Kidney (tissue), 14 donors: ENCODE data around the gene NAV1. TPM values are rescaled to one million over a fixed set of nuclear protein-coding genes. Genes with fewer than 3 reads are reported as not detected.
A peak's percentile ranks its signal among the peaks of the same experiment; 100 is the strongest.
"Not testable (repeated sequence)": the region's sequence is repeated elsewhere in the genome, so short reads cannot be mapped to it uniquely, and the experiment has no call there.

ENCODE experiments used
- DNase-seq, 5 donors: peaks; one replicate each; pipeline ENCODE4 v3.0.0-alpha.2; 2013 to 2020
- FAIRE-seq: peaks from 2 replicates; lab custom pipeline; 2012; peaks lifted over from hg19 to GRCh38; lab: Jason Lieb, UNC
- H3K27ac ChIP-seq, 2 donors: one replicate each; pipeline ENCODE4 v1.7.0; 2013; ENCODE audit warnings: low read depth in 2 of 2, low read length in 2 of 2, inconsistent platforms in 1 of 2
- H3K27me3 ChIP-seq: one replicate; pipeline ENCODE4 v1.7.1; 2013; ENCODE audit warnings: low read length, inconsistent platforms; ENCODE audit not compliant: control insufficient read depth, insufficient read depth
- H3K36me3 ChIP-seq, 3 donors: one replicate each; pipeline versions ENCODE4 v1.7.0 to v1.7.1; 2013; ENCODE audit warnings: low read length in 3 of 3, control low read depth in 1 of 3, inconsistent platforms in 1 of 3; ENCODE audit not compliant: insufficient read depth in 3 of 3, control insufficient read depth in 2 of 3
- H3K4me1 ChIP-seq, 3 donors: one replicate each; pipeline versions ENCODE4 v1.7.0 to v1.7.1; 2013; ENCODE audit warnings: low read length in 3 of 3, inconsistent platforms in 1 of 3, low read depth in 1 of 3; ENCODE audit not compliant: control insufficient read depth in 2 of 3, insufficient read depth in 2 of 3
- H3K4me3 ChIP-seq, 3 donors: one replicate each; pipeline versions ENCODE4 v1.7.0 to v1.8.1; 2013; ENCODE audit warnings: low read length in 3 of 3, control low read depth in 1 of 3, inconsistent platforms in 1 of 3
- H3K9ac ChIP-seq, 3 donors: one replicate each; pipeline versions ENCODE4 v1.7.0 to v1.7.1; 2013; ENCODE audit warnings: low read length in 3 of 3, control low read depth in 1 of 3, inconsistent platforms in 1 of 3
- H3K9me3 ChIP-seq, 3 donors: one replicate each; pipeline versions ENCODE4 v1.7.0 to v1.7.1; 2013; ENCODE audit warnings: low read length in 3 of 3, control low read depth in 1 of 3, inconsistent platforms in 1 of 3; ENCODE audit not compliant: control insufficient read depth in 2 of 3, insufficient read depth in 1 of 3
- intact Hi-C: fragments of 100-400 bp; cut with DNase I; formaldehyde crosslinking; loops from one replicate; pipeline ENCODE4 v1.11.1; 2022
- polyA plus RNA-seq: library from polyadenylated mRNA; stranded (reverse); fragments of 350-450 nt; fragmentation: Illumina TruSeq; extraction: RNeasy Lipid Tissue Mini Kit (QIAGEN cat#74804); gene quantifications from one replicate; pipeline ENCODE4 v1.2.3, GENCODE V29; 2014; ENCODE audit warnings: low read depth, low replicate concordance; ENCODE audit not compliant: insufficient read depth
- total RNA-seq: library from RNA; stranded (reverse); fragmentation: NEBNext Ultra II Directional; extraction: Animal tissue kit (Norgen Biotek cat#: 25700); gene quantifications from one replicate; pipeline ENCODE4 v1.2.1, GENCODE V29; 2021
- TF ChIP-seq, protein P1 (sequence below): IDR thresholded peaks from 3 replicates; pipeline ENCODE4 v1.5.1; 2012; ENCODE audit warnings: mild to moderate bottlenecking, moderate library complexity, borderline replicate concordance; ENCODE audit not compliant: insufficient read depth; ENCODE audit errors: extremely low read depth
- donor health status: control.
- donor health status: control.
- donor health status: control.
- donor health status: control.
- donor health status: control.
- donor health status: DM: yes; HTN: yes; CAD: no.
- donor health status: Normal renal cell carcinoma (clear cell type).

The NAV1 gene
- total and polyA plus RNA-seq, 2 donors from 2014 or later, result 1.7 to 23.0 TPM

GRCh38 chr1:201545851-201546492 is 7.0 kb downstream of the NAV1 start:
- no peak overlapping the region for H3K27ac ChIP-seq

GRCh38 chr1:201549522-201549921 is 10.6 kb downstream of the NAV1 start:
- H3K9me3 ChIP-seq, H3K36me3 ChIP-seq, H3K9ac ChIP-seq, H3K27ac ChIP-seq, intact Hi-C loops, H3K4me1 ChIP-seq, FAIRE-seq, DNase-seq, H3K27me3 ChIP-seq, H3K4me3 ChIP-seq: not testable (repeated sequence)

More at GRCh38 chr1:201545851-201546492, 7.0 kb downstream of the NAV1 start:
- no peak overlapping the region for H3K4me3 ChIP-seq
- FAIRE-seq, result no peak
- H3K36me3 ChIP-seq, result no peaks in the 10 kb centered on the region
- TF ChIP-seq, protein P1, sequence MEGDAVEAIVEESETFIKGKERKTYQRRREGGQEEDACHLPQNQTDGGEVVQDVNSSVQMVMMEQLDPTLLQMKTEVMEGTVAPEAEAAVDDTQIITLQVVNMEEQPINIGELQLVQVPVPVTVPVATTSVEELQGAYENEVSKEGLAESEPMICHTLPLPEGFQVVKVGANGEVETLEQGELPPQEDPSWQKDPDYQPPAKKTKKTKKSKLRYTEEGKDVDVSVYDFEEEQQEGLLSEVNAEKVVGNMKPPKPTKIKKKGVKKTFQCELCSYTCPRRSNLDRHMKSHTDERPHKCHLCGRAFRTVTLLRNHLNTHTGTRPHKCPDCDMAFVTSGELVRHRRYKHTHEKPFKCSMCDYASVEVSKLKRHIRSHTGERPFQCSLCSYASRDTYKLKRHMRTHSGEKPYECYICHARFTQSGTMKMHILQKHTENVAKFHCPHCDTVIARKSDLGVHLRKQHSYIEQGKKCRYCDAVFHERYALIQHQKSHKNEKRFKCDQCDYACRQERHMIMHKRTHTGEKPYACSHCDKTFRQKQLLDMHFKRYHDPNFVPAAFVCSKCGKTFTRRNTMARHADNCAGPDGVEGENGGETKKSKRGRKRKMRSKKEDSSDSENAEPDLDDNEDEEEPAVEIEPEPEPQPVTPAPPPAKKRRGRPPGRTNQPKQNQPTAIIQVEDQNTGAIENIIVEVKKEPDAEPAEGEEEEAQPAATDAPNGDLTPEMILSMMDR, result no peak
- H3K9me3 ChIP-seq, result no peaks in the 10 kb centered on the region
- H3K27me3 ChIP-seq, result no peaks in the 10 kb centered on the region
- no peaks in the 10 kb centered on the region for H3K4me1 ChIP-seq
- DNase-seq, result peak in 2 of 5 donors; percentile 50 to 53
- no peak overlapping the region for H3K9ac ChIP-seq
- intact Hi-C loops, result no loop called here

GRCh38 chr1:201551096-201551495 is 12.2 kb downstream of the NAV1 start:
- Histone ChIP-seq H3K27ac (no peak overlapping the region), H3K4me1 (peaks cover 0 to 3% (median 0%) of the 10 kb centered on the region in 3 donors), H3K27me3 (no peaks in the 10 kb centered on the region), H3K9ac (no peak overlapping the region), H3K9me3 (no peaks in the 10 kb centered on the region), H3K36me3 (no peaks in the 10 kb centered on the region), H3K4me3 (no peak overlapping the region)
- intact Hi-C loops, result no loop called here
- TF ChIP-seq, protein P1, result no peak
- FAIRE-seq (no peak), DNase-seq (no peak)

GRCh38 chr1:201551877-201552731 is 13.2 kb downstream of the NAV1 start:
- intact Hi-C loops, result no loop called here
- H3K9ac ChIP-seq, result no peak overlapping the region
- no peak overlapping the region for H3K27ac ChIP-seq
- H3K36me3 ChIP-seq, result no peaks in the 10 kb centered on the region
- peaks cover 0 to 3% (median 0%) of the 10 kb centered on the region in 3 donors for H3K4me1 ChIP-seq
- FAIRE-seq, result no peak
- H3K9me3 ChIP-seq, result no peaks in the 10 kb centered on the region
- peak in 1 of 5 donors; percentile 24 for DNase-seq
- no peaks in the 10 kb centered on the region for H3K27me3 ChIP-seq
- no peak overlapping the region for H3K4me3 ChIP-seq
- TF ChIP-seq, protein P1, result no peak
